Stimulated activated naive CD8-positive, alpha-beta T cell treated with anti-CD3 and anti-CD28 coated beads, Interleukin-15, Interleukin-2, amounts not matched to agents 100 ng/mL and 50 ng/mL, for 24 hours (primary cell): ENCODE data around the gene ZMIZ1.

Experiments
- H3K27ac Mint-ChIP-seq: one replicate; pipeline ENCODE4 v1.8.0; 2021; ENCODE audit warnings: mild to moderate bottlenecking, mixed read lengths
- H3K27me3 Mint-ChIP-seq: one replicate; pipeline ENCODE4 v1.8.0; 2021; ENCODE audit warnings: mixed read lengths
- H3K36me3 Mint-ChIP-seq: one replicate; pipeline ENCODE4 v1.8.0; 2021; ENCODE audit warnings: low read depth, mixed read lengths
- H3K4me1 Mint-ChIP-seq: one replicate; pipeline ENCODE4 v1.8.0; 2021; ENCODE audit warnings: low read depth, mixed read lengths
- H3K4me3 Mint-ChIP-seq: one replicate; pipeline ENCODE4 v1.8.0; 2021; ENCODE audit warnings: mild to moderate bottlenecking, mixed read lengths
- H3K9me3 Mint-ChIP-seq: one replicate; pipeline ENCODE4 v1.8.0; 2021; ENCODE audit warnings: mixed read lengths

Gene ZMIZ1

GRCh38 chr10:79222186-79222585 is 153.4 kb downstream of the ZMIZ1 start:
- Mint-ChIP-seq H3K9me3 (no peaks in the 10 kb centered on the region), H3K4me1 (no peaks in the 10 kb centered on the region), H3K27ac (no peak overlapping the region), H3K4me3 (no peak overlapping the region), H3K36me3 (peaks cover 7% of the 10 kb centered on the region), H3K27me3 (no peaks in the 10 kb centered on the region)

- Mint-ChIP-seq H3K4me3 (no peak overlapping the region), H3K27me3 (no peaks in the 10 kb centered on the region), H3K9me3 (no peaks in the 10 kb centered on the region), H3K4me1 (no peaks in the 10 kb centered on the region), H3K36me3 (no peaks in the 10 kb centered on the region), H3K27ac (no peak overlapping the region)
Measured at GRCh38 chr10:79223091-79224048, 154.6 kb downstream of the ZMIZ1 start.

- H3K4me1 Mint-ChIP-seq, result no peaks in the 10 kb centered on the region
Measured at GRCh38 chr10:79224263-79224949, 155.6 kb downstream of the ZMIZ1 start.

GRCh38 chr10:79224992-79225391 is 156.2 kb downstream of the ZMIZ1 start:
- no peaks in the 10 kb centered on the region for H3K9me3 Mint-ChIP-seq
- H3K27me3 Mint-ChIP-seq, result no peaks in the 10 kb centered on the region
- no peaks in the 10 kb centered on the region for H3K4me1 Mint-ChIP-seq
- H3K27ac Mint-ChIP-seq, result no peak overlapping the region
- H3K4me3 Mint-ChIP-seq, result no peak overlapping the region
- H3K36me3 Mint-ChIP-seq, result no peaks in the 10 kb centered on the region

More at GRCh38 chr10:79224263-79224949, 155.6 kb downstream of the ZMIZ1 start:
- no peaks in the 10 kb centered on the region for H3K27me3 Mint-ChIP-seq
- no peaks in the 10 kb centered on the region for H3K36me3 Mint-ChIP-seq
- H3K27ac Mint-ChIP-seq, result no peak overlapping the region
- no peaks in the 10 kb centered on the region for H3K9me3 Mint-ChIP-seq
- no peak overlapping the region for H3K4me3 Mint-ChIP-seq

- Mint-ChIP-seq H3K27ac (no peak overlapping the region), H3K27me3 (no peaks in the 10 kb centered on the region)
Measured at GRCh38 chr10:79226391-79227245, 157.9 kb downstream of the ZMIZ1 start.

GRCh38 chr10:79229071-79229541 is 160.3 kb downstream of the ZMIZ1 start:
- peaks cover 3% of the 10 kb centered on the region for H3K36me3 Mint-ChIP-seq

More at GRCh38 chr10:79226391-79227245, 157.9 kb downstream of the ZMIZ1 start:
- H3K9me3 Mint-ChIP-seq, result no peaks in the 10 kb centered on the region
- no peak overlapping the region for H3K4me3 Mint-ChIP-seq
- H3K4me1 Mint-ChIP-seq, result no peaks in the 10 kb centered on the region
- H3K36me3 Mint-ChIP-seq, result no peaks in the 10 kb centered on the region

GRCh38 chr10:79229830-79230327 is 161.1 kb downstream of the ZMIZ1 start:
- H3K27ac Mint-ChIP-seq, result no peak overlapping the region

More at GRCh38 chr10:79229071-79229541, 160.3 kb downstream of the ZMIZ1 start:
- H3K27me3 Mint-ChIP-seq, result no peaks in the 10 kb centered on the region
- H3K4me3 Mint-ChIP-seq, result no peak overlapping the region
- H3K9me3 Mint-ChIP-seq, result no peaks in the 10 kb centered on the region
- no peaks in the 10 kb centered on the region for H3K4me1 Mint-ChIP-seq
- H3K27ac Mint-ChIP-seq, result no peak overlapping the region

GRCh38 chr10:79230328-79230830 is 161.6 kb downstream of the ZMIZ1 start:
- peaks cover 3% of the 10 kb centered on the region for H3K36me3 Mint-ChIP-seq
- H3K27ac Mint-ChIP-seq, result no peak overlapping the region
- H3K27me3 Mint-ChIP-seq, result no peaks in the 10 kb centered on the region
- no peaks in the 10 kb centered on the region for H3K4me1 Mint-ChIP-seq
- no peaks in the 10 kb centered on the region for H3K9me3 Mint-ChIP-seq
- H3K4me3 Mint-ChIP-seq, result no peak overlapping the region

More at GRCh38 chr10:79229830-79230327, 161.1 kb downstream of the ZMIZ1 start:
- H3K36me3 Mint-ChIP-seq, result peaks cover 3% of the 10 kb centered on the region
- H3K27me3 Mint-ChIP-seq, result no peaks in the 10 kb centered on the region
- H3K4me1 Mint-ChIP-seq, result no peaks in the 10 kb centered on the region
- no peak overlapping the region for H3K4me3 Mint-ChIP-seq
- no peaks in the 10 kb centered on the region for H3K9me3 Mint-ChIP-seq

- Mint-ChIP-seq H3K9me3 (no peaks in the 10 kb centered on the region), H3K4me1 (no peaks in the 10 kb centered on the region), H3K27ac (no peak overlapping the region), H3K27me3 (no peaks in the 10 kb centered on the region), H3K36me3 (peaks cover 3% of the 10 kb centered on the region), H3K4me3 (no peak overlapping the region)
Measured at GRCh38 chr10:79230850-79231249, 162.1 kb downstream of the ZMIZ1 start.

- no peak overlapping the region for H3K27ac Mint-ChIP-seq
Measured at GRCh38 chr10:79231908-79232307, 163.1 kb downstream of the ZMIZ1 start.

GRCh38 chr10:79232864-79233263 is 164.1 kb downstream of the ZMIZ1 start:
- Mint-ChIP-seq H3K36me3 (peaks cover 3% of the 10 kb centered on the region), H3K4me1 (no peaks in the 10 kb centered on the region), H3K27me3 (no peaks in the 10 kb centered on the region), H3K27ac (no peak overlapping the region), H3K4me3 (no peak overlapping the region), H3K9me3 (no peaks in the 10 kb centered on the region)

More at GRCh38 chr10:79231908-79232307, 163.1 kb downstream of the ZMIZ1 start:
- no peaks in the 10 kb centered on the region for H3K4me1 Mint-ChIP-seq
- H3K36me3 Mint-ChIP-seq, result peaks cover 3% of the 10 kb centered on the region
- H3K27me3 Mint-ChIP-seq, result no peaks in the 10 kb centered on the region
- H3K9me3 Mint-ChIP-seq, result no peaks in the 10 kb centered on the region
- no peak overlapping the region for H3K4me3 Mint-ChIP-seq

- no peaks in the 10 kb centered on the region for H3K27me3 Mint-ChIP-seq
- H3K27ac Mint-ChIP-seq, result no peak overlapping the region
- H3K36me3 Mint-ChIP-seq, result peaks cover 3% of the 10 kb centered on the region
- no peaks in the 10 kb centered on the region for H3K9me3 Mint-ChIP-seq
- no peak overlapping the region for H3K4me3 Mint-ChIP-seq
- no peaks in the 10 kb centered on the region for H3K4me1 Mint-ChIP-seq
Measured at GRCh38 chr10:79234391-79235315, 165.9 kb downstream of the ZMIZ1 start.

- Mint-ChIP-seq H3K9me3 (no peaks in the 10 kb centered on the region), H3K36me3 (peaks cover 3% of the 10 kb centered on the region), H3K4me3 (no peak overlapping the region), H3K27ac (no peak overlapping the region), H3K4me1 (peaks cover 6% of the 10 kb centered on the region), H3K27me3 (no peaks in the 10 kb centered on the region)
Measured at GRCh38 chr10:79235765-79236432, 167.1 kb downstream of the ZMIZ1 start.
